C1 segment of cervical spinal cord (tissue), 14 donors: ENCODE results near the gene RBM20.

Experiments used
- DNase-seq, 14 donors: peaks; one replicate each; lab custom pipeline; 2025; lab: John Stamatoyannopoulos, UW

Gene RBM20

GRCh38 chr10:110829721-110830410 is 185.7 kb downstream of the RBM20 start:
- DNase-seq: no peak

GRCh38 chr10:110833234-110833940 is 189.3 kb downstream of the RBM20 start:
- no peak for DNase-seq

- no peak for DNase-seq
These were observed 189.9 kb downstream of the RBM20 start for GRCh38 chr10:110833941-110834628.

GRCh38 chr10:110834629-110835301 is 190.6 kb downstream of the RBM20 start:
- DNase-seq: no peak

- DNase-seq: no peak
These were observed 191.7 kb downstream of the RBM20 start for GRCh38 chr10:110835841-110836240.

- no peak for DNase-seq
These were observed 192.6 kb downstream of the RBM20 start for GRCh38 chr10:110836706-110837105.

- DNase-seq: no peak
These were observed 193.5 kb downstream of the RBM20 start for GRCh38 chr10:110837418-110838171.

- DNase-seq: no peak
These were observed 196.2 kb downstream of the RBM20 start for GRCh38 chr10:110840225-110840922.

- no peak for DNase-seq
These were observed 196.8 kb downstream of the RBM20 start for GRCh38 chr10:110840923-110841428.

GRCh38 chr10:110841767-110842267 is 197.7 kb downstream of the RBM20 start:
- DNase-seq: no peak

- no peak for DNase-seq
These were observed 198.3 kb downstream of the RBM20 start for GRCh38 chr10:110842326-110842904.

GRCh38 chr10:110843031-110843430 is 198.9 kb downstream of the RBM20 start:
- no peak for DNase-seq

GRCh38 chr10:110843796-110844616 is 199.9 kb downstream of the RBM20 start:
- peak in 1 of 14 donors; percentile 30 for DNase-seq

- DNase-seq: no peak
These were observed 200.4 kb downstream of the RBM20 start for GRCh38 chr10:110844617-110844881.

GRCh38 chr10:110845192-110845755 is 201.1 kb downstream of the RBM20 start:
- DNase-seq: no peak

GRCh38 chr10:110845756-110846620 is 201.9 kb downstream of the RBM20 start:
- DNase-seq: no peak

- DNase-seq: no peak
These were observed 203.2 kb downstream of the RBM20 start for GRCh38 chr10:110847374-110847773.

GRCh38 chr10:110848106-110848505 is 204.0 kb downstream of the RBM20 start:
- DNase-seq: no peak
